Cortex of kidney (tissue), 1 donor: Measurements from ENCODE around the gene GTF2H4.
A peak's percentile ranks its signal among the peaks of the same experiment; 100 is the strongest.
"Not testable (repeated sequence)": the region's sequence is repeated elsewhere in the genome, so short reads cannot be mapped to it uniquely, and the experiment has no call there.

Experiments used
- DNase-seq: peaks from one replicate; lab custom pipeline; 2025; lab: John Stamatoyannopoulos, UW

Gene GTF2H4

DNA sequence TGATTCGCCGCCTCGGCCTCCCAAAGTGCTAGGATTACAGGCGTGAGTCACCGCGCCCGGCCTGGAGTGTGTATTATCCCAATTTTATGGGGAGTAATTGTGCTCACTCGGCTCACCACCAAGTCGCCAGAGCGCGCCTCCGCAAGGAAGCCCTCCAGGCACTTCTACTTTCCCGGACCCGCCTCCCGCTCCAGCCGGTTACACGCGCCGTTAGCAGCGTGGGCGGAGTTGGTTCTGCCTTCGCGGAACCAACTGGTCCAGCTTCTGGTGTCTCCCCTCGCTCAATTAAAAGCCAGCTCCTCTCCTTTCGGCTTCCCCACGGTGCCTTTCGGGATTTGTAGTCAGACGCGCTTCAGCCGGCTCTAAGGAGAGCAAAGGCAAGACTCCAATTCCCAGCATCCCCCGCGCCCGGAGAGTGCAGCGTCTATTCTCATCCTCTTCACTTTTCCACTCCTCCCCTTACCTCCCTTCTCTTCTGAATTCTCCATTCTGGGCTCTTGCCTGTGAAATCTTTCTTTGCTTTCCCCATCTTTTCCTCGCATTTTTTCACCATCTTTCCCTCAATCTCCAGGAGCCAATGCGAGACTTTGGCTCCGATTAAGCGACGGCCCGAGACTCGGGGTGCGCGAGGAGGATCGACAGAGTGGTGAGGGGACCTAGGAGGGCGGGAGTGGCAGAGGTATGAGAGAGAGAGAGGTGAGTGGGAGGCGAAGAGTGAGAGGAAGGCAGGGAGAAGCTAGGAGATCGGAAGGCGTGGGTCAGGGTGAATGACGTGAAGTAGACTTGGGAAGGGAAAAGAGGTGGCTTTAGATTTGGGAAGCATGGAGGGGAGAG lies at the start of gene GTF2H4:
GTF2H4 (plus strand) TSS at position 450 of the 834 bp plus-strand sequence.
- DNase-seq, result peak; percentile 77

DNA sequence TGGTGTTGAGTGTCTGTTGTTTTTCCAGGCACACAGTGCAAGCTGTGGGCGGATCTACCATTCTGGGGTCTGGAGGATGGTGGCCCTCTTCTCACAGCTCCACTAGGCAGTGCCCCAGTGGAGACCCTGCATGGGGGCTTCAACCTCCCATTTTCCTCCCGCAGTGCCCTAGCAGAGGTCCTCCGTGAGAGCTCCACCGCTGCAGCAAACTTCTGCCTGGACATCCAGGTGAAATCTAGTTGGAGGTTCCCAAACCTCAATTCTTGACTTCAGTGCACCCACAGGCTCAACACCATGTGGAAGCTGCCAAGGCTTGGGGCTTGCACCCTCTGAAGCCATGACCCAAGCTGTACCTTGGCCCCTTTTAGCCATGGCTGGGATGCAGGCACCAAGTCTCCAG lies 48.3 kb upstream of the GTF2H4 start:
- not testable (repeated sequence) for DNase-seq

DNA sequence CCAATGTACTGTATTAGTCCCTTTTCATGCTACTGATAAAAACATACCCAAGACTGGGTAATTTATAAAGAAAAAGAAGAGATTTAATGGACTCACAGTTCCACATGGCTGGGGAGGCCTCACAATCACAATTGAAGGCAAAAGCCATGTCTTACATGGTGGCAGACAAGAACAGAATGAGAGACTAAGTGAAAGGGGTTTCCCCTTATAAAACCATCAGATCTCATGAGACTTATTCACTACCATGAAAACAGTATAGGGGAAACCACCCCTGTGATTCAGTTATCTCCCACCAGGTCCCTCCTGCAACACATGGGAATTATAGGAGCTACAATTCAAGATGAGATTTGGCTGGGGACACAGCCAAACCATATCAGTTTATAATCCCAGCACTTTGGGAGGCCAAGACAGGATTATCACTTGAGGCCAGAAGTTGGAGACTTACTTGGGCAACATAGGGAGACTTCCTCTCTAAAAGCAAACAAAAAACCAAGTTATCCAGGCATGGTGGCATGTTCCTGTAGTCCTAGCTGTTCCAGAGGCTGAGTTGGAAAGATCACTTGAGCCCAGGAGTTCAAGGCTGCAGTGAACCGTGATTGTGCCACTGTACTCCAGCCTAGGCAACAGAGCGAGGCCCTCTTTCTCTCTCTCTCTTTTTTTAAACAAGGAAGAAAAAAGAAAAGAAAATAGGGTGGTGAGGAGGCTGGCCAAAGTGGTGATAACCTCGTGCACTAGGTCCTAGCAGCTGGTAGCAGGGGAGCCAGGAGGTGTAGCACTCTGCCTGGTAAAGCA lies 46.6 kb upstream of the GTF2H4 start:
- no peak for DNase-seq

DNA sequence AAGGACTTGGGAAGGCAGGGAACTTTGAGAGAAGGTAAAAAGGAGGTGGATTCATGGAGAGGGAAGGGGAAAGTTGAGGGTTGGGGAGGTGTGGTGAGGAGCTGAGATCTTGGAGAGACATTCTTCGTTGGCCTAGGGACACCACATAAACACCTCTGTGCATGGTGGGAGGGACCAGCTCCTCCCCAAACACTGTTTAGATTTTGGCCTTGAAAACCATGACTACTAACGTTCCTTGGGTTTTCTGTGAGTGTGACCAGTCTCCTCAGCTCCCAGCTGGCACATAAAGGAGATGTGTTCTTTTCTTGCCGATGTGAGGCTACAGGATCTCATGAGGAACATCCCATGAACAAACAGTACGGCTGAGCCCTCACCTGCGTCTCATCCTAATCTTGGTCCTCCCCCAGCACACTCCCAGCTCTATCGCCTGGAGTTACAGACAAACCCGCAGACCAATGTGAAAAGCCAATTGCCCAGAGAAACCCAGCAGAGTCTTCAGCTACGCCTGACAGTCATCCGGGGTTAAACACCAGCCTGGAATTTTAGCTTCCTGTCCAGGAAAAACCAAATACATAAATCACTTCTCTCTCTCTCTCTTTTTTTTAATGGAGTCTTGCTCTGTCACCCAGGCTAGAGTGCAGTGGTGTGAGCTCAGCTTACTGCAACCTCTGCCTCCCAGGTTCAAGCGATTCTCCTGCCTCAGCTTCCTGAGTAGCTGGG lies 45.7 kb upstream of the GTF2H4 start:
- no peak for DNase-seq

DNA sequence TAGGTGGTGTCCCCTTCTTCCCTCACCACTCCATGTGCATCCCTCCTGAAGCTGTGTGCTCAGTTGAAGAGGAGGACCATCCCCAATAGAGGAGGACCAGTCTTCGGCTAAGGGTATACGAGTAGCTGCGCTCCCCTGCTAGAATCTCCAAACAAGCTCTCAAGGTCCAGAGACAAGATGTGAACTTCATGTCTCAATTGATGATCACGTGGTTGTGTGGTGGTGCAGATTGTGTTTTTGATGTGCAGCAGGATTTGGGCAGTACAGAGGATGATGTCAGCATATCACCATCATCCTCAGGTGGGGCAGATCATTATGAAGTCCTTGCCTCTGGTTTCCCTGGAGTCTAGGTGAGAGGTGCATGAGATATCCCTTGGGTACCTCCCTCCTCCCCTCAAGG lies 43.7 kb upstream of the GTF2H4 start:
- no peak for DNase-seq

DNA sequence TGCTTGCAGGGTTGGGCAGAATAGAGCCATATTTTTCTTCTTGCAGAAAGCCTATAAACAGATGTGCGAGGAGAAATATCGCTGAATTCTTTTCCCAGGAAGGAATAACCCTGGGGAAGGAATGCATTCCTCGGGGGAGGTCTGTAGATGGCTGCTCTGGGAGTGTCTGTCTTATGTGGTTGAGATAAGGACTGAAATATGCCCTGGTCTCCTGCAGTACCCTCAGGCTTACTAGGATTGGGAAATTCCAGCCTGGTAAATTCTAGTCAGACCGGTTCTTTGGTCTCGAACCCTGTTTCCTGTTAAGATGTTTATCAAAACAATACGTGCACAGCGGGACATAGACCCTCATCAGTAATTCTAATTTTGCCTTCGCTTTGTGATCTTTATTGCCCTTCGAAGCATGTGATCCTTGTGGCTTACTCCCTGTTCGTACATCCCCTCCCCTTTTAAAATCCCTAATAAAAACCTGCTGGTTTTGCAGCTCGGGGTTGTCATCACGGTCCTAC lies 38.7 kb upstream of the GTF2H4 start:
- DNase-seq, result not testable (repeated sequence)

DNA sequence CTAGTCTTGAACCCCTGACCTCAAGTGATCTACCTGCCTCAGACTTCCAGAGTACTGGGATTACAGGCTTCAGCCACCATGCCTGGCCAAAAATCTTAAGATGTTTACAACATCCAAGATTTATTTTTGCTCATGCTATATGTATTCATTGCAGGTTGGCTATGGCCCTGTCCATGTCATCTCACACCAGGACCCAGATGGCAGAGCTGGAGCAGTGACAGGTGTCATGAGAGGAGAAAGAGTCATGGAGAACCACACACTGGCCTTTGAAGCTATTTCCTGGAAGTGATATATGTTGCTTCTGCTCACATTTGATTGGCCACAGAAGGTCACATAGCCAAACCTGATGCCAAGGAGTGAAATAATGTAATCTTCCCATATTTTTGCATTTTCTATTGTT lies 37.5 kb upstream of the GTF2H4 start:
- no peak for DNase-seq

DNA sequence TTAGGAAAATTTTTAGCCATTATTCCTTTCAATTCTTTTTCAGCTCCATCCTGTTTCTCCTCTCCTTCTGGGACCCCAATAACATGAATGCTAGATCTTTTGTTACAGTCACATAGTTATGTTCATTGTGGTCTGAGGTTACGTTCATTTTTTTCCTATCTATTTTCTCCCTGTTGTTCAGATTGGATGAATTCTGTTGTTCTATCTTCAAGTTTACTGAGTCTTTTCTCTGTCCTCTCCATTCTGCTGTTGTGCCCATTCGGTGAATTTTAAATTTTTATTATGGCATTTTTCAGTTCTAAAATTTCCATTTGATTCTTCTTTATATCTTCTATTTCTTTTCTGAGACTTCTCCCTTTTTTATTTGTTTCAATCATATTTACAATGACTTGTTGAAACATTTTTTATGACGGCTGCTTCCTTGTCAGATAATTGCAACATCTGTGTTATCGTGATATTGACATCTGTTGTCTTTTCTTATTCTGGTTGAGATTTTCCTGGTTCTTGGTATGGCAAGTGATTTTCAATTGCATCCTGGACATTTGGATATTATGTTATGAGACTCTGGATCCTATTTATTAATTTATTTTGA lies 36.3 kb upstream of the GTF2H4 start:
- DNase-seq, result no peak

DNA sequence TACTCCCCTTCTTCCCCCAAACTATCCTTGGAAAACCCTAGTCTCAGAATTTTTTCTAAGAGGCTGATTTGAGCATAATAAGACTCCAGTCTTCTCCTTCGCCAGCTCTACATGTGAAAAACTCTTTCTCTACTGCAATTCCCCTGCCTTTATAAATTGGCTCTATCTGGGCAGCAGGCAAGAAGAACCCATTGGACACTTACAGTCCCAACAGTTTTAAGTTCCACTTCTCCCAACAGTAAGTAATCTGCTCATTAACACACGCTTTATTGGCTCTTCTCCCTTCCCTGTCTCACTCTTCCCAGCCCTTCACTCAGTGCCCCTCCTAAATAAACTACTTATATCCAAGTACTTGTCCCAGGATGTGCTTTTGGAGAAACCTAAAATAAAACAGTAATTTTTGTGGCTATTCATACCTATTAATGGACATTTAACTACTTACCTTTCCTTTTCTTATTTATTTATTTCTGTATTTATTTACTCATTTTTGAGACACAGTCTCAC lies 34.8 kb upstream of the GTF2H4 start:
- DNase-seq, result no peak

DNA sequence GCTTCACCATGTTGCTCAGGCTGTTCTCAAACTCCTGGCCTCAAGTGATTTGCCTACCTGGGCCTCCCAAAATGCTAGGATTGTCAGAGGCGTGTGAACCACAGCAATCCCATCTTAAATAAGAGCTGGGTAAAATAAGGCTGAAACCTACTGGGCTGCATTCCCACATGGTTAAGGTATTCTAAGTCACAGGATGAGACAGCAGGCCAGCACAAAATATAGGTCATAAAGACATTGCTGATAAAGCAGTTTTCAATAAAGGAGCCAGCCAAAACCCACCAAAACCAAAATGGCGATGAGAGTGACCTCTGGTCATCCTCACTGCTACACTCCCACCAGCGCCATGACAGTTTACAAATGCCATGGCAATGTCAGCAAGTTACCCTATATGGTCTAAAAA lies 34.2 kb upstream of the GTF2H4 start:
- DNase-seq, result not testable (repeated sequence)

DNA sequence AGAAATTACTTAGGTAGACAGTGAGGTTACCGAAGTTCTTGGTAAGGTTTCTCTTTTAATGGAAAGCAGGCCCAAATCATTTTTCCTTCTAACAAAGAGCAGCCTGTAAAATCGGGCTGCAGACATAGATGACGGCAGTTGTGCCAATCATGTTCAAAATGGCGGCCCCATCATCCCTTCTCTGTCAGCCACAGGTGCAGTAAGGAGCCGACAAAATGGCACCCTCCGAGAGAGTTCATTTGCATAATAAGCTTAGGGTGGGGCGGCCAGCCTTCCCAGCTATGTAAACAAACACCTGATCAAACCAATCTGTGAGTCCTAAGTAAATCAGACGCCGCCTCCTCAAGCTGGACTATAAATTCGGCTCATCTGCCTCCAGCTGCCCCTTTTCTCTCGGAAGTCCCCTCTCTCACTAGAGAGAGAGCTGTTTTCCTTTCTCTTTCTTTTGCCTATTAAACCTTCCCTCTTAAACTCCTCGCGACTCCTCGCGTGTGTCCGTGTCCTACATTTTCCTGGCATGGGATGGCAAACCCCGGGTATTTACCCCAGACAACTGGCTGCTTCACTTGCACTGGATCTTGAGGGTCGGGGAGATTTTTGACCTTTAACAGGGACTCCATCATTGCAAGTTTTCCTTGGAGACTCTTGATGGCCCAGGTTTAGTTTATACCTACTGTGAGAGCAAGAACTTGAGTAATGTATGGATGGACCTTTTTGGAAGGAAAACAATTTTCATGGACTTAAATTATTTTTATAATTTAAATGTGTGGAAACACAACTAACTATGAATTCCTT lies 32.6 kb upstream of the GTF2H4 start:
- DNase-seq, result no peak

DNA sequence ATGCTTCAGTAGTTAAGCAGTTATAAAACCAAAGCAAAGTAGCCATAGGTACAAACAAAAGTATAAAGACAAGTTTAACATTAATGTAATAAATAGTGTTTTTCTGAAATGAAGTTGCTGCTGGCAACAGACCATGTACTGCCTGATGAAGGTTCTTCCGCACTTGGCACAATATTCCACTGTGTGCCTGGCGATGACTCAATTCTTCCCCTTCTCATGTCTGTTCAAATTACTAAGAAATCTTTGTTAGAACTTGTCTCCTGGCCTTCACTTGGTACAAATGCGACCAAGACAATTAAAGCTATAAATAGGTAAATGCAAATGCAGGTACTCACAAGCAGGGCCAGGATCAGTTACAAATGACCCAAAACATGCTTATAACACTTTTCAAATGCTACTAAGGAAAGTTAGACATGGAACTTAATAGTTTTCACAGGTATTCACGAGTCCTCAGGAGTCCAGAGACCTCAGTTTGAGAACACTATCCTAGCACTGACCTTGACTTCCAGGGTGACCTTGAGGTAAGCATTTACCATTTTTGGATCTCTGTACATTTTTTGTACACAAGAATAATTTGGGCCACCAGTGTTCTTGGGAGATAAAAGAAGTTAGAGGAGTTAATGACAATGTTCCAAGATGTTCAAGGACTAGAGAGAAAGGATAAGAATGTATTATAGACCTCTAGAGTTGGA lies 31.8 kb upstream of the GTF2H4 start:
- DNase-seq, result no peak

DNA sequence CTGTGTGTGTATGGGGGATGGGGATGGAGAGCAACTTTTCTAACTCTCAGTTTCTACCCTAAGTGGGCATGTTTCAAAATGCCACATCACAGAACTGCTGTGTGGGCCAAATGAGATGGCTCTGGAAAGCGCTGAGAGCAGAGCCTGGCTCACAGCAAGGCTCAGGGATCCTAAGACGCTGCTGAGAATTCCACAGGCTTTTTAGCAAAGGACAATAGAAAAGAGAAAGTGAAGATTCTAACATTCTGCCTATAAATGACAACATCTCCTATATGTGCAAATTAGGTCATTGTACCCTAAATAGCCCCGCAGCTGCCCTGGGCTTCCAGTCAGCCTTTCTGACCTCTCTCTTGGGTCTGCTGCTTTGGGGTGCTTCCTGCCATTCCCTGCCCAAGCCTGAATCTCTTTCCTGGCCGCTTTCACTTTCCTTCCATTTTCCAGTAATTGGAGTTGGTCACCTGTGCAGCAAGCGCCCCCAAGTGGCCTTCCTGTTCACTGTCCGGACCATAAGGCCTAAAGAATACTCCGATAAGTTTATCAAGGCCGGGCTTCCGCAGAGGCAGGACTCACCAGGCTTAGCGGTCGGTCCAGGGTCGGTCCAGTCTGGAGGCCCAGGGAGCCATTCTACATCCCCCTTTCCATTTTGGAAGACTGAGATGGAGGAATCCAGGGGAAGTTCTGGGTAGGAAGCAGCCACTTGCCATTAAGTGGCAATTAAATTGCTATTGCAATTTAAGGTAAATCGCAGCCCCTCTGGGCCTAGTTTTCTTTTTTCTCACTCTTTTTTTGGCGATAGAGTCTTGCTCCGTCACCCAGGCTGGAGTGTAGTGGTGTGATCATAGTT lies 30.4 kb upstream of the GTF2H4 start:
- DNase-seq, result no peak

DNA sequence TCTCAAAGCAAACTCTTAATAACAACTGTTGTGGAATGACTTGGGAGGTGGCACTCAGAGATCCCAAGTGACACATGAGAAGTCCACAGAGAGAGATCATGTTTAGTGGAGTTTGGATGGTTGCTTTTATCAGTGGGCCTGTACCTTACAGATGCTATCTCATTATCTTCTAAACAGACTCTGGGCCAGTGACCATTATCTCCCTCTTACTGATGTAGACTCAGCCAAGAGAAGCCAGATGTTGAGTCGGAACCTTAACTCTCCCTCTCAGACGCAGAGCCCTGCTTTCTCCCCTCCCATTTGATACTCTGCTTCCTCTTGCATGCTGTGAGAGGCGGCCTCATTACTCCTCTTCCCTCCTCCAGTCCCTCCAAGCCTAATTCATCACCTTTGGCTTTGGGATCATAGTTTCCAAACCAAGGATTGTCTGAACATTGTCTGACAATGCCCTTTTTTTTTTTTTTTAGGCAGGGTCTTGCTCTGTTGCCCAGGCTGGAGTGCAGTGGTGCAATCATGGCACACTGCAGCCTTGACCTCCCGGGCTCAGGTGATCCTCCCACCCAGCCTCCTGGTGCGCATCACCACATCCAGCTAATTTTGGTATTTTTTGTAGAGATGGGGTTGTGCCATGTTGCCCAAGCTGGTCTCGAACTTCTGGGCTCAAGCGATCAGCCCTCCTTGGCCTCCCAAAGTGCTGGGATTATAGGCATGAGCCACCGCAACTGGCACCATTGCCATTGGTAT lies 28.2 kb upstream of the GTF2H4 start:
- no peak for DNase-seq

DNA sequence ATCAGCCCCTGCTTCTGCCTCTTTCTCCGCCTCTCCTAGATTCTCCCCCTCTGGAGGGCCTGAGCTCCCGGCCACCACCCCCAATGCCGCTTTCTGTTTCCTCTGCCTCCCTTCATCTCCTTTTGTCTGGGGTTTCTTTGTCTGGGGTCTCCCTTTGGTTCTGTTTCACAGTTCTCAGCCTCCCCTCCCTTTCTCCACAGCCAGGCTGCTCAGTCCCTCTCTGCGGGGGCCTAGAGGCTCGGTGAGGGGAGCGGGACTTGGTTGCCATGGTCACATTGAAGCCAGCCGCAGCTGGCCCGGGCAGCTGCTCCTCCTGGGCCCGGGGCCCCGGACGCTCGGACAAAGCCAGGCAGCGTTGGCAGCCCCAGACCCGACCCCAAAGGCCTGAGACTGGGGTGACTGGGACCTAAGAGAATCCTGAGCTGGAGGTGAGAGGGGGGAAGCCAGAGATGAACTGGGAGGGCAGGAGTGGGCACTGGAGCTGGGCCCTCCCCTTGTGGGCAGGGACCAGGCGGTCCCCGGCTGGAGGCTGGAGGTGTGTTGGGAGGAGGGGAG lies 27.2 kb upstream of the GTF2H4 start:
- no peak for DNase-seq

DNA sequence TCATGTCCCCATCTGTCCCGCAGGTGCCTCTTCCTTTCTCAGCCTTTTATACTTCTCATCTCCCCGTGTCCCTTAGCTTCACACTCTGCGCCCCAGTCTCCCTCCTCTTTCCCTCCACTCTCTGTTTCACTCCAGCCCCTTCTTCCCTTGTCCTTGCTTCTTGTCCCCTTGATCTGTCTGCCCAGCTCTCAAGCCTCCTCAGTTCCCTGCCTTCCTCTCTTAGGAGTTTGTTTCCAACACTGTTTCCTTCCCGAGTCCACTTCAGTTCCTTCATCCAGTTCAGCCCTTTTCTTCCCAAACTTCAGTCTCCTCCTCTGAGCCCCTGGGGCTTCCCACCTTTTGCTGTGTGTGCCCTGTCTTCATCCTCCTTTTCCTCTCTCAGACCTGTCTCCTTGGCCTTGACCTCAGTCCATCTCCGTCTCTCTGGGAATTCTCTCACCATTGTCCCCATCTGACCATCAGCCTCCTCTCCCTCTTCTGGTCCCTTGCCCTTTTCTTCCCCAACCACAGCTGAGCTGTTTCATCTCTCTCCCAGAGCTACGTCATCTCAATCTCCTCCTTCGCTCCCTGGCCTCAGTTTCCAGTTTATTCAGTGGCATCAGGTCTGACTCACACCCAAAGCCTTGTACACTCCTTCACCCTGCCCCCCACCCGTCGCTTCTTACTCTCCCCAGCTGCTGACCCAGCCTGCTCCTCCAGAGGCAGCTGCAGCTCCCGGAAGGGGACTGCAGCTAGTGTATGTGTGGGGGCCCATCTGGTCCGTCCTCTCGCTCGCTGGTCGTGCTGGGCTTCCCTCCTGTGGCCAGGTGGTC lies 26.4 kb upstream of the GTF2H4 start:
- DNase-seq, result no peak

DNA sequence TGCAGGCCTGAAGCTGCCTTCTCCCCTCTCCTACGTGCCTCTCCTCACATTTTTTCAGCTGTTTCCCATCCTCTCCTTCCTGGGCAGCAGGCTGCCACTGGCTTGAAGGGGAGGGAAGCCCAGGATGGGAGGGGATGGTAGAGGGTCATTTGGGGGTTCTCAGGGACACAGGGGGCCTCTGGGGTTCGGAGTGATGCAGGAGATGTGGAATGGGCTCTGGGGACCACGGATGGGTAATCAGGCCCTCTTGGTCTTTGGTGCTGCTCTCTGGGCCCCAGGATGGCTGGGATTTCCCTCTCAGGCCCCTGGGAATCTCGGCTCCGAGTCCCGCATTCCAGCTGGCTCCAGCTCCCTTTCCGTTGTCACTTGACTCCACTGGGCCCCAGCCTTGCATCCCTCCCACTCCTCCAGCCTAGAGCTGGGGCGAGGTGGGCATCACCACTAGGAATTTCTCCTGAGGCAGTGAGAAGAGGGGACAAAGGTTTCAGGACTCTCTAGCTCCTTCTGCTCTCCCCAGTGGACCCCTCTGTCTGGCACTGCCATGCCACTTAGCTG lies 25.7 kb upstream of the GTF2H4 start:
- DNase-seq, result no peak
